HG02981 (cell line): ENCODE data around the gene GABRP.
A peak's percentile ranks its signal among the peaks of the same experiment; 100 is the strongest.
"Not testable (repeated sequence)": the region's sequence is repeated elsewhere in the genome, so short reads cannot be mapped to it uniquely, and the experiment has no call there.

Experiments
- ATAC-seq: cut with Tn5 transposase; IDR thresholded peaks from one replicate; pipeline ENCODE4 v1.9.1; 2021; ENCODE audit warnings: mild to moderate bottlenecking, moderate library complexity; ENCODE audit not compliant: unreplicated experiment

GABRP gene

GRCh38 chr5:170755679-170756456 lies 27.7 kb upstream of the GABRP start:
- no peak for ATAC-seq

GRCh38 chr5:170756691-170757090 lies 26.8 kb upstream of the GABRP start:
- no peak for ATAC-seq

DNA sequence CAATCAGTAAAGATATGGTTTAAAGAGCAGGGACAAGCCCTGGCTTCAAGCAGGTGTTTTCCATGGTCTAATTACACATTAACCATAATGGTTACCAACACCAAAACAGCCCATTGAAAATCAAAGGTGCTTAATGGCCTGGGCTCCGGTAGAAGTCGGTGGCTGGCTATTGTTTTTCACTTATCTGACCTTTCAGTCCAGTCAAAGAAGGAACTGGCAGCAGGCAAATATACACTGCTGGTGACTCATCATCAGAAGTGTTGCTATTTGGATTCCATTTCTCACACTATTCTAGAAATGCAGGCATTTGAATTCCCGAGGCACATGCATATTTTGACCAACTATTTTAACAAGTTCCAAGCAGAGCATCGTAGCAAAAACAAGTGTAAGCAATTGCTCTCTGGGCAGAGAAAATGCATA lies 26.3 kb upstream of the GABRP start:
- peak; percentile 90 for ATAC-seq

GRCh38 chr5:170757669-170758068 lies 25.9 kb upstream of the GABRP start:
- ATAC-seq: no peak

DNA sequence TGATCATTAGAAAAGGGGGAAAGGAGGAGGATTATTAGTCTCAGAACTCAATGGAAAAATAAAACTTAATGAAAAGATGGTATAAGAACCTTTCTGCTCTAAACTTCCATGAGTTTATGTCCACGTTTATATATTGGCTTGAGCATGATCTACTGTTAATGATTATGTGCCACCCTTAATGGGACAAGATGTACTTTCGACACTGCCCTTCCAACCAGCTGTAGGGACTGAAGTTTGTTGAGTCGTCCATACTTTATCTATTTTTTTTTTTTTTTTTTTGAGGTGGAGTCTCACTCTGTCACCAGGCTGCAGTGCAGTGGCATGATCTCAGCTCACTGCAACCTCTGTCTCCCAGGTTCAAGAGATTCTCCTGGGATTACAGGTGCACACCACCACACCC lies 25.0 kb upstream of the GABRP start:
- no peak for ATAC-seq

- ATAC-seq: no peak
Measured at GRCh38 chr5:170760113-170760512, 23.4 kb upstream of the GABRP start.

DNA sequence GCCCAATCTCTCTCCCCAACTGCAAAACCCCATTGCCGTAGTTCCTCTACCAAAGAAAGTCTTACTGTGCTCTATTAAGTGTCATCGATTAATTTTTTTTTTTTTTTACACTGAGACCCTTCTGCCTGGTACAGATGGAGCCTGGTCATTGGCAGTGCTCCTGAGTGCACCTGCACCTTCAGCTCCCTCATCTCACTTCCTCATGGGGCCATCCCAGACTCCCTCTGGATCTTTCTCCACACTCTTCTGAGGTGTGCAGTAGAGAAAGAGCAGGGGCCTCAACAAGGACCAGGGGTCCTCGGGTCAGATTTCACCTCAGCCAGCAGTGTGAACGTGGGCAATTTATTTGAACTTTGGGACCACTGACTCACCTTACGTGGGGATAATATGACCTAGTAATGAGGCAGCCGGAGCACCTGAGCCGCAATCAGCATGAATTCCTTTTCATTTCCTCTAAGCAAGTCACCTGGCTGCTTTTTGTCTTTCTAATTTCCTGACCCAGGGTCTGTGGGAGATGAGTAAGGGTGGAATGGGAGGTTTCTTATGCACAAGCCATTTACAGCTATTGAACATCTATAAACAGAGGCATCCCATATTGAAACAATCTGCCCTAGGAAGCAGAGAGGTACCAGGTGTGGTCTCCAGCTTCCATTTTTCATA lies 22.3 kb upstream of the GABRP start:
- no peak for ATAC-seq

DNA sequence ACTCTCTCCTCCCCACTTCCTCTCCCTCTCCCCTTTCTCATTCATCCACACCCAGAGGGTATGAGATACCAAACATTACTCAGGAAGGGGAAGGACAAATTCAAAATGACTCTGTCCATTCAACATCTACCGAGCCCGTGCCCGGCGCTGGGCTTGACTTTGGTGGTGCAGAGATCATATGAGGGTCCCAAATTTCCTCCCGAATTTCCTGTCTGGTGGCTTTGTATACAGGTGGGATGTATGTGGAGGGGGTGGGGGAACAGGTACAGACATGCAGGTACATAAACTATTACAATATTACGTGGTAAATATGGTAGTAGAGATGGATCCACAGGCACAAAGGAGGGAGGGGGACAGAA lies 21.8 kb upstream of the GABRP start:
- no peak for ATAC-seq

DNA sequence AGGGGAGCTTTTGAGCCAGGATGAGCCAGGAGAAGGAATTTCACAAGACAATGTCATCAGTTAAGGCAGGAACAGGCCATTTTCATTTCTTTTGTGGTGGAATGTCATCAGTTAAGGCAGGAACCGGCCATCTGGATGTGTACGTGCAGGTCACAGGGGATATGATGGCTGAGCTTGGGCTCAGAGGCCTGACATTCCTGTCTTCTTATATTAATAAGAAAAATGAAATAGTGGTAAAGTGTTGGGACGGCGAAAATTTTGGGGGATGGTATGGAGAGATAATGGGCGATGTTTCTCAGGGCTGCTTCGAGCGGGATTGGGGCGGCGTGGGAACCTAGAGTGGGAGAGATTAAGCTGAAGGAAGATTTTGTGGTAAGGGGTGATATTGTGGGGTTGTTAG lies 21.2 kb upstream of the GABRP start:
- ATAC-seq: not testable (repeated sequence)

DNA sequence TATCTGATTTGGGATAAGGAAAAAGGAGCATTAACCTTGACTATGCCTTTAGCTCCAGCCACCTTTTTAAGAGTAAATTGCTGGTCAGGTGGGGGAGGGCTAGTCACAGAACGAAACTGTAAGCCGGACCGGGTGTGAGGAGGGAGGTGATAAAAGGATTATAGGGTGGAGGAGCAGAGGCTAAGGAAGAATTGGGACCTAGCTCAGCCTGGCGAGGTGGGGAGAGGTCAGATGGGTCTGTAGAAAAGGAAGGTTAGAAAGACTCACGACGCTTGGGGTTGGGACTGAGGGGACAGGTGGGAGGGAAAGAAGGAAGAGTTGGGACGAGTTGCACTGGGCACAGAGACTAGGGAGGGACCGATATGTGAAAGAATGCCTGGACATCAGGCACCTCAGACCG lies 17.7 kb upstream of the GABRP start:
- not testable (repeated sequence) for ATAC-seq

- ATAC-seq: no peak
Measured at GRCh38 chr5:170769246-170769645, 14.3 kb upstream of the GABRP start.

- ATAC-seq: no peak
Measured at GRCh38 chr5:170769898-170770416, 13.6 kb upstream of the GABRP start.

- no peak for ATAC-seq
Measured at GRCh38 chr5:170771496-170771895, 12.0 kb upstream of the GABRP start.

GRCh38 chr5:170773024-170773985 lies 10.2 kb upstream of the GABRP start:
- no peak for ATAC-seq

GRCh38 chr5:170774831-170775230 lies 8.7 kb upstream of the GABRP start:
- no peak for ATAC-seq

- no peak for ATAC-seq
Measured at GRCh38 chr5:170781946-170782345, 1.6 kb upstream of the GABRP start.

DNA sequence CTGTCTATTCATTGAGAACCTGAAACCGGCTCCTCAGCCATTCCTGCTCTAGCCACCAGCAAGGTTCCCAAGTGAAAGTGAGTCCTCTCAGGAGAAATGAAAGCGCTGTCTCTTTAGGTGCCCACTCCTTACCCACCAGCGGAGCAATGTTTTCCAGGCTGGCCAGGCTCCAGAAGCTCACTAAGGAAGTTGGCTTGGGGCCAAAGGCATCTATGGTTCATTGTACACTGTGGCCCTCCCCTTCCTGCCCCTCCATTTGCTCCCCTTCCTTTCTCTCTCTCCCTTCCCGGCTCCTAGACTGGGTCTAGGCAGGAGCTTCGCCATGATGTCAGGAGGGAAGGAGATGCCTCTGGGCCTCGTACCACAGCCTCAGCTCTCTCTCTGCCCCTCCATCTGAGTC lies 1.1 kb upstream of the GABRP start:
- no peak for ATAC-seq

DNA sequence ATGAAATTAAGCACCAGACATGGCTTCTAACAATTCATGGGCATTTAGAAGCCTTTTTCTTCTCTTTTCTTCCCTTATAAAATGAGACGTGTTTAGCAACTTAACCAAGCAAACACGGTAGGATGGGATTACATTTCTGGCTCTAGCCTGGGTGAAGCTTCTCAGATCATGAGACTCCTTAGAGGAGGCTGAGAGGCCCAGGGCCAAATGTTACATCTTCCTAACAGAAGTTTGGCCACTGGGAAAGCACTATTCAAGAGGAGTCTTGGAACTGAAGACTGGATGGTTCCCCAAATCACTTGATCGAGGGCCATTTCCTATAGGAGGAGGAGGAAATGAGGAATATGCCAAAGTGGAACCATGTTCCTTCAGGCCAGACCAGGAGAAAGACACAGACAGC lies 1.9 kb downstream of the GABRP start:
- ATAC-seq: no peak

DNA sequence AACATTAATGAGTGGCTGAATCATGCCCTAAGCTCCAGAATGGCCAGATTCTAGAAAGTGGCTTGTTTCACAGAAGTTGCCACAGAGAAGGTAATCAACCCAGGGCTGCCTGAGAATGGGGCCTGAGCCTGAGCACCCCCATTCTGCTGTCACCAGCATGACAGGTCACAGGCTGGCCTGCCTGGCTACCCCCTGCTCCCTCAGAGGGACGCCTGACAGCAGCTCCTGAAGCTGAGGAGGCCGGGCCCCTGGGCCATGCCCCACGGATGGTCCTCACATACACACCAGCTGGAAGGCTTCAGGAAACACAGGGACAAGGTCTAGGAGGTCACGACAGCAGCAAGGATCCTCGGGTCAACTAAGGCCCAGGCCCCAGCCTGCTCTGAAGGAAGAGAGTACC lies 3.7 kb downstream of the GABRP start:
- no peak for ATAC-seq

DNA sequence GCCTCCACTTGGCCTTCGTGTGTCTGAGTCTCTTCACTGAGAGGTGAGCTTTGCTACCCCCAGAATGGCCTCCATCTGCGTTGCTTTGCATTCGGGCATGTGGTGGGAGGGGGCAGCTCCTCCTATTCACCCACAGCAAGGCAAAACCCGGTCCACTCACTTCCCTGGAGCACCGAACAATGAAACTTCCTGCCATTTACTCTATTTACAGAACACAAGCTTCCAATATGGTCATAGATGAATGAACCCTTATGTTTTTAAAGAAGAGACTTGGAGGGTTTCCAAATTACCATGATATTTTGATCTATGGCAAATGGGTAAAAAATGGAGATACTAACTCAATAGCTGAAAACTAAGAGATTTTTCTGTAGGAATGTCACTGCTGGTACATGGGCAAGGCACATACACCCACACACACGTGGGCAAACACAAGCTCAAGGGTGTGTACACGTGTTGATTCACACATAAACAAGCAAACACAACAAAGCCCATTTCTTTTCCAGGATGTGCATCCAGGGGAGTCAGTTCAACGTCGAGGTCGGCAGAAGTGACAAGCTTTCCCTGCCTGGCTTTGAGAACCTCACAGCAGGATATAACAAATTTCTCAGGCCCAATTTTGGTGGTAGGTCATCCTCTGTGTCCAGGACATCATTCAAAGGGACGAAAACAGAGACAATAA lies 5.2 kb downstream of the GABRP start:
- ATAC-seq: no peak
